Suppressor macrophage (primary cell): ENCODE results near the gene TM4SF1.
"Not testable (repeated sequence)": the region's sequence is repeated elsewhere in the genome, so short reads cannot be mapped to it uniquely, and the experiment has no call there.

Experiments used
- DNase-seq, 4 experiments: peaks; one replicate each; pipeline ENCODE4 v3.0.0-alpha.2; 2020 to 2022

TM4SF1 gene

DNA sequence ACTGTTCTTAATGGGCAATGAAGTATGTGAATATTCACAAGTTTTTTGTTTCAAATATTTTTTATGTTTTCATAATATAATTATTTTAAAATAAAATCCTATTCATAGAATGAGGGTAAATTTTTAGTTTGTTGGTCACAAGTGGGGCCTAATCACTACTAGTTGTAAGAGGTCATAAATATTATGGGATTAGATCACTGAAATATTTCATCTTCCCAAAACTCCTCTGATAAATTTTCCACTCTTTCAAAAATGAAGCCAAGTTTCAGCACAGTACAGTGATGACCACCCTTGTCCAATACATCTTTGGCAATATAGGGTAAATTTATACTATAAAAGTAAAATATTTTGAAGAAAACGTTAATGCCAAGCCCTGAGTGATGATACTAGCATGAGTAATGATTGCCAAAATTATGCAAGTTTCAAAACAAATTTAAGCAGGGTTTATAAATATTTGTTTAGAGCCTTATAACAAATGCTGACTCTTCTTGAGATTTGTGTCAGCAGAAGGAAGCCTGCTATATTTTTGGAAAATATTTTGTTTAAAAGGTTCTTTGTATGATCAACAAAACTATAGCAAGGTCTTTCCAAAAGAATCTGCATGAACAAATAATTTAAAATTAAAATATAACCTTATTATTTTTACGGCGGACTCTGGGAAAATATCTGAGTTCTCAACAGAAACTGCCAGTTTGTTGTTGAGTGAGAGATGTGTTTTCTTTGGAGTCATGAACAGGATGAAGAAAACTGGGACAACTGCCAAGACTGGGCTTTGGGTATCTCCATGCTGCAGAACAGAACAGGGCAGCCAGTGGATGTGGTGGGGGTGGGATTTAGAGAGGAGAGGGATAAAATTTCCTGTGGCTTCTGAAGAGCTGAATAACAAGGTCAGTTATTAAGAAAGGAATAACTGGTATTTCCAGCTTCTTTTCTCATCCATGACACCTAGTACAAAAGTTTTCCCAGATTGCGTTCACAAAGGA is 17.9 kb upstream of the TM4SF1 start:
- no peak for DNase-seq

- DNase-seq, result peak; percentile 72 to 88 (median 82)
Observed at GRCh38 chr3:149393345-149394160, 16.1 kb upstream of the TM4SF1 start.

DNA sequence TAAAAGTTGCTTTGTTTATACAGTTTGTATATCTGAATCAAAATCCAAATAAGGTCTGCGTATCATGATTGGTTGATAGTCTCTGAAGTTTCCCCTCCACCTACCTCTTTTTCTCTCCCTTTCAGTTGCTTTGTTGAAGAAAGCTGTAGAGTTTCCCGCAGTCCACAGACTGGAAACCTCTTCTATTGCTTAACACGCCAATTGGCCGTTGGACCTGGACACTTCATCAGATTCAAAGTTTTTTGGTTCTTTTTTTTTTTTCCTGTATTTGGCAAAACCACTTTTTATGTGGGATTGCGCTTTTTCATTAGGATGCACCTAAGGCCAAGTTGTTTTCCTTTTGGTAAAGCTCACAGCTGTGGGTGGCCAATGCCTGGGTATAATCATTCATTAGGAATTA is 14.5 kb upstream of the TM4SF1 start:
- DNase-seq, result no peak

GRCh38 chr3:149390772-149391212 is 13.3 kb upstream of the TM4SF1 start:
- DNase-seq, result peak in 1 of 4 experiments; percentile 32

DNA sequence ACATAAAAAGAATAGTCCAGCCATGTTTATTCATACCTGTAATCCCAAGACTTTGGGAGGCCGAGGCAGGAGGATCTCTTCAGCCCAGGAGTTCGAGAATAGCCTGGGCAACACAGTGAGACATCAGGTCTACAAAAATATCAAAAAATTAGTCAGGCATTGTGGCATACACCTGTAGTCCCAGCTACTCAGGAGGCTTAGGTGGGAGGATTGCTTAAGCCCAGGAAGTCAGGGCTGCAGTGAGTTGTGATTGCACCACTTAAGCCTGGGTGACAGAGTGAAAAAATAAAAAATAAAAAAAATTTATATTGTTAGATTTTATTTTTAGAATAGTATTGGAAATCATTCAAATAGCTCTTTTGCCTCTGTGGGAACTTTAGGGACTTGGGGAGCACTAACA is 12.8 kb upstream of the TM4SF1 start:
- DNase-seq, result no peak

- no peak for DNase-seq
Observed at GRCh38 chr3:149388531-149389417, 11.3 kb upstream of the TM4SF1 start.

GRCh38 chr3:149388001-149388440 is 10.6 kb upstream of the TM4SF1 start:
- no peak for DNase-seq

GRCh38 chr3:149386299-149386606 is 8.8 kb upstream of the TM4SF1 start:
- DNase-seq, result no peak

DNA sequence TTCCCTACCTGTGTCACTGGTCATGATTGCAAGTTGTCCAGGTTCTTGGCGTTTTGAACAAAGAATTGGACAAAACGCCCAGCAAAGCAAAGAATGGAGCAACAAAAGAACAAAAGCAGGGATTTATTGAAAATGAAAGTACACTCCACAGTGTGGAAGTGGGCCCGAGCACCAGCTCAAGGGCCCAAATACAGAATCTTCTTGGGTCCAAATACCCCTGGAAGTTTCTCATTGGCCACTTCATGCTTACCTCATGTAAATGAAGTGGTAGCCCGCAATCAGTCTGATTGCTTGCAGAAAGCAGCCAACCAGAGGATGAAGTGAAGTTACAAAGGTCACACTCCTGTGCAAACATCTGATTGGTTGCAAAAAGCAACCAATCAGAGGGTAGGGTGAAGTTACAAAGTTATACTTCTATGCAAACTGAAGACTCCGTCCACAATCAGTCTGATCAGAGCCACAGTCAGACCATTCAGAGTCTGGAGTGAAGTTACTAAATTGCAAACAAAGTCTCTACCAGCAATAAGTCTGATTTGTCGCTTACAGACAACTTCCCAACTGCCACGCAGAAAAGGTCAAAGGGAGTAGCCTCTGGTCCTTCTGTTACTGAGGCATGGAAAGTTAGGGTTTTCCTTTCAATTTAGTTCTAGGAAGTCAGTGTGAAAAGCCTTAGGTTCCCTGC is 8.3 kb upstream of the TM4SF1 start:
- no peak for DNase-seq

GRCh38 chr3:149384911-149385321 is 7.5 kb upstream of the TM4SF1 start:
- peak; percentile 63 to 86 (median 76) for DNase-seq

DNA sequence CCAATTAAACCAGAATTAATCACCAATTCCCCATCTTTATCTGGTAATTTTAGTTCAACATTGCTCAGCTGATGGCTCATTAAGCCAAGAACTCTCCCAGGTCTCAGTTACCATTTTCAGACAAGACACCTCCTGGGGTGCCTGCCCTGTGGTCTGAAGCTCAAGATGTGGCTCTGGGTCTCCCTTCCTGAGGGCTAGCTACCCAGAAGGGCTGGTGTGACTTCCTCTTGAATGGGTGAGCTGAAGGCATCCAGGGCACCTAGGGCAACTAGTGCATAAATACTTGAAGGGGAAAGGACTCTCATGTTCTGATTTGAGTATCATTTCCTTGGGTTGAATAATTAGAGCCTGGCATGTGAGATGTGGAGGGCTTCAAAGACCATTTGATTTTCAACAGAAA is 6.7 kb upstream of the TM4SF1 start:
- DNase-seq, result no peak

- no peak for DNase-seq
Observed at GRCh38 chr3:149383703-149384102, 6.3 kb upstream of the TM4SF1 start.

- DNase-seq, result no peak
Observed at GRCh38 chr3:149382518-149382917, 5.1 kb upstream of the TM4SF1 start.

- no peak for DNase-seq
Observed at GRCh38 chr3:149382101-149382467, 4.6 kb upstream of the TM4SF1 start.

DNA sequence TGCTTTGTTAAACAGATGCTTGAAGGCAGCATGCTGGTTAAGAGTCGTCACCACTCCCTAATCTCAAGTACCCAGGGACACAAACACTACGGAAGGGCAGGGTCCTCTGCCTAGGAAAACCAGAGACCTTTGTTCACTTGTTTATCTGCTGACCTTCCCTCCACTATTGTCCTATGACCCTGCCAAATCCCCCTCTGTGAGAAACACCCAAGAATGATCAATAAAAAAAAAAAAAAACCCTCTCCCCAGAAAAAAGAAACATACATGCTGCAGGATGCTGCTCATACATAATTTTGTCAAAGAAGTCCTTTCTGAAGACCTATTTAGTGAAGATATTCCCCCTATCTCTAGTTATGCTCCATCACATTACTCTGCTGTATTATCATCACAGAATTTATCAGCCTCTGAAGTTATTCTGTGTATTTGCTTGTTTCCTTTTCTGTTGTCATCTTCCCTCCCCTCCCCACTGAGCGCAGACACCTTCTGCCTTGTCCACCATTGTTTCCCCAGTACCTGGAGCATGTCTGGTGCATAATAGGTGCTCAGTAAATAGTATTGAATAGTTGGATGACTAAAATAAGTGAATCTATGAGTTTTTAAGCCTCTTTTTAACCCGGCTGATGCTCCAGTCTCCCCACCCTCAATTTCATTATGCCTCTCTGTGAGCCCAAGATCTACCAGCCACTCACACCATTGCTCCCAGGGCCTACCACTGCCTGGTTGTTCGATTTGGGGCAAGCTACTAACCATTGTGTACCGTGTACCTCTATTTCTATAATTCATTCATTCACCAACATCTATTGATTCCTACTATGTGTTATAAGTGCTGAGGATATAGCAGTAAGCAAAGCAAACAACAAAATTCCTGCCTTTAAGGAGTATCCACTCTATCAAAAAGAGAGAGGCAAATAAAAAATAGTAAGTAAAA is 4.0 kb upstream of the TM4SF1 start:
- DNase-seq, result no peak

DNA sequence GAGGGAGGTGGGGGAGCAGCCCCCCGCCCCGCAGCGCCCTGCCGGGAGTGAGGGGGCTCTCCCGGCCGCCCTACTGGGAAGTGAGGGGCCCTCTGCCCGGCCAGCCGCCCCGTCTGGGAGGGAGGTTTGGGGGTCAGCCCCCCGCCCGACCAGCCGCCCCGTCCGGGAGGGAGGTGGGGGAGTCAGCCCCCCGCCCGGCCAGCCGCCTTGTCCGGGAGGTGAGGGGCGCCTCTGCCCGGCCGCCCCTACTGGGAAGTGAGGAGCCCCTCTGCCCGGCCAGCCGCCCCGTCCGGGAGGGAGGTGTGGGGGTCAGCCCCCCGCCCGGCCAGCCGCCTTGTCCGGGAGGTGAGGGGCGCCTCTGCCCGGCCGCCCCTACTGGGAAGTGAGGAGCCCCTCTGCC is 2.8 kb upstream of the TM4SF1 start:
- DNase-seq, result not testable (repeated sequence)

GRCh38 chr3:149378478-149379309 is 1.2 kb upstream of the TM4SF1 start:
- no peak for DNase-seq

DNA sequence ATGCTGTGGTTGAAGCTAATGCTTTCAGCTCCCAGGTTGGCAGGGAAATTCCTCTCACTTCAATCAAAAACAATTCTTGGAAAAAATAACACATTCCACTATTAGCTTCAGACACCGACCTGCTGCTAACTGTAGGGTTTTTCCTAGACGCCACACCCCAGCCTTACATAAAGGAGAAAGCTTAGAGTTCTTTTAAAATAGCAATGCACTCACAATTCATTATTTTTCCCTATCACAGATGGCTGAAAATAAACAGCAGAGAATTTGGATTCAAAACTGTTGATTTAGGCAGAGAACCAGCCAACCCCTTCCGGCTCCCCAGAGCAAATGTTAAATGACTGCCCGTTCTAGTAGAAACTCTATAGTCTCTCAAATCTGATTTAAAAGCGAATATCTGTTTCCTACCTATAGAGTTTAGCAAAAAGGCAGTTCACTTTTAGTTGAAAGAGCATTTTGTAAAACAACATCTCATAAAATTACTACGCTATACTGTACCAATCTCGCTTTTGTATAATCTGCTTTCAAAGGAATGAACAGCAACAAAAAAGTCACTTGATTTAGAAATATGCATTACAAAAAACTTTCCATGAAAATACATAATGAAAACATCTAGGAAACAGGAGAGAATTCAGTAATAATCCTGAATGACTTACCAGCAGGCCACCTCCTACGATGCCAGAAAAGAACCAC is 586 bp downstream of the TM4SF1 start:
- DNase-seq, result no peak

DNA sequence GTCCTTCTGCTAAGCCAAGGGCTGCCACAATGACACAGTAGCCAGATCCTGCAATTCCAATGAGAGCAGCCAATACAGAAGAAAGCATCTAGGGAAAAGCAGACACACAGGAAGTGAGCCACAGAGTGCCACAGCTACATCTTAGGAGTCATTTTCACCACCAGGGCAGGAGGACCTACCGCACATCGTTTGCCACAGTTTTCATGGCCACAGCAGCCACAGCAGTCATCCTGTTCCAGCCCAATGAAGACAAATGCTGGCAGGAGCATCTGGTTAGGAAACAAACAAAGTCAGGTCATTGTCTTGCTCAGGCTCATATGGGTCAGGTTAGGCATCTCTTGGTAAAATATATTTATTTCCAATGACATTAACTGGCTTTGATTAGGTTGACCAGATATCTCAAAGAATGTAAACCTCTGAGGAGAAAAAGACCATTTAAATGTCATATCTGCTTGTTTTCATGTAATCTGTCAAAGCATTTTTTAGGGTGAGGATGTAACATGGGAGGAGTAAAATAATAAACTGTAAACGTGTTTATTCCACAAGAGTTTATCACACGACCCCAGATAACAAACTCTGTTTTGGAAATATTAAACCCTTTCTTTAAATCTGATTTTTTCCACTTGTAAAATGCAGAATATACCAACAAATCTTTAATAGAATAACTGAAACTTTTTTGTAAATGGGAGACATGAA is 1.8 kb downstream of the TM4SF1 start:
- no peak for DNase-seq
